Measurements from ENCODE around the gene TLE5. TPM values are rescaled to one million over a fixed set of nuclear protein-coding genes. Genes with fewer than 3 reads are reported as not detected.

The TLE5 gene
- total RNA-seq, 1 experiment from 2014 or later: 694 TPM

- H3K27ac ChIP-seq: no peak overlapping the region
- no peaks in the 10 kb centered on the region for H3K9me3 ChIP-seq (replicated peaks)
- H3K4me1 ChIP-seq (replicated peaks): no peaks in the 10 kb centered on the region
- no peaks in the 10 kb centered on the region for H3K27me3 ChIP-seq (replicated peaks)
- peaks cover 4% of the 10 kb centered on the region; the same call in 1 of the 2 replicates for H3K36me3 ChIP-seq
- DNase-seq (ENCODE audit: low read depth in 1 of 2, low spot score in 2 of 2): no peak
- H3K4me3 ChIP-seq: no peak overlapping the region
Measured at GRCh38 chr19:3007975-3008374, 54.3 kb downstream of the TLE5 start.

GRCh38 chr19:3006075-3006767, 56.1 kb downstream of the TLE5 start:
- H3K27me3 ChIP-seq (replicated peaks): no peaks in the 10 kb centered on the region
- H3K4me1 ChIP-seq (replicated peaks): no peaks in the 10 kb centered on the region
- H3K4me3 ChIP-seq: no peak overlapping the region
- peaks cover 4% of the 10 kb centered on the region; the same call in 1 of the 2 replicates for H3K36me3 ChIP-seq
- no peak for DNase-seq (ENCODE audit: low read depth in 1 of 2, low spot score in 2 of 2)
- H3K9me3 ChIP-seq (replicated peaks): no peaks in the 10 kb centered on the region
- no peak overlapping the region for H3K27ac ChIP-seq

GRCh38 chr19:3005345-3005744, 57.0 kb downstream of the TLE5 start:
- DNase-seq (ENCODE audit: low read depth in 1 of 2, low spot score in 2 of 2): no peak
- Histone ChIP-seq H3K36me3 (no peaks in the 10 kb centered on the region; the same call in 1 of the 2 replicates), H3K9me3 (replicated peaks) (no peaks in the 10 kb centered on the region), H3K4me3 (no peak overlapping the region), H3K27ac (no peak overlapping the region), H3K4me1 (replicated peaks) (no peaks in the 10 kb centered on the region), H3K27me3 (replicated peaks) (no peaks in the 10 kb centered on the region)

GRCh38 chr19:3004522-3004921, 57.8 kb downstream of the TLE5 start:
- no peak for DNase-seq (ENCODE audit: low read depth in 1 of 2, low spot score in 2 of 2)
- Histone ChIP-seq H3K36me3 (no peaks in the 10 kb centered on the region; the same call in 1 of the 2 replicates), H3K9me3 (replicated peaks) (no peaks in the 10 kb centered on the region), H3K27me3 (replicated peaks) (no peaks in the 10 kb centered on the region), H3K4me3 (no peak overlapping the region), H3K27ac (no peak overlapping the region), H3K4me1 (replicated peaks) (no peaks in the 10 kb centered on the region)

GRCh38 chr19:3003046-3003445, 59.2 kb downstream of the TLE5 start:
- H3K9me3 ChIP-seq (replicated peaks): no peaks in the 10 kb centered on the region
- H3K4me3 ChIP-seq: no peak overlapping the region
- H3K4me1 ChIP-seq (replicated peaks): no peaks in the 10 kb centered on the region
- DNase-seq (ENCODE audit: low read depth in 1 of 2, low spot score in 2 of 2): no peak
- no peak overlapping the region for H3K27ac ChIP-seq
- H3K27me3 ChIP-seq (replicated peaks): no peaks in the 10 kb centered on the region
- H3K36me3 ChIP-seq: no peaks in the 10 kb centered on the region; the same call in 1 of the 2 replicates

Other genes with a start within 250 kb of the TLE5 start
- gene ZNF554, start 242.6 kb downstream of the TLE5 start, total RNA-seq (2014; rRNA removed; shearing (Covaris generic)): 1.7 and 2.7 TPM in 2 replicates
- 2.9 and 5.2 TPM in 2 replicates for gene ZNF555, start 221.0 kb downstream of the TLE5 start, total RNA-seq (2014; rRNA removed; shearing (Covaris generic))
- gene ZNF556, start 195.2 kb downstream of the TLE5 start, total RNA-seq (2014; rRNA removed; shearing (Covaris generic)): 0.08 and 0.09 TPM in 2 replicates
- 3.3 and 4.3 TPM in 2 replicates for gene ZNF57, start 161.6 kb downstream of the TLE5 start, total RNA-seq (2014; rRNA removed; shearing (Covaris generic))
- 4.5 and 5.6 TPM in 2 replicates for gene ZNF77, start 117.5 kb downstream of the TLE5 start, total RNA-seq (2014; rRNA removed; shearing (Covaris generic))
- 2.0 and 7.2 TPM in 2 replicates for gene TLE6, start 84.9 kb downstream of the TLE5 start, total RNA-seq (2014; rRNA removed; shearing (Covaris generic))
- gene TLE2, start 33.2 kb downstream of the TLE5 start, total RNA-seq (2014; rRNA removed; shearing (Covaris generic)): 19.2 and 19.9 TPM in 2 replicates
- 100 and 135 TPM in 2 replicates for gene GNA11, start 31.9 kb upstream of the TLE5 start, total RNA-seq (2014; rRNA removed; shearing (Covaris generic))
- gene GNA15, start 73.5 kb upstream of the TLE5 start, total RNA-seq (2014; rRNA removed; shearing (Covaris generic)): 0.05 TPM in 1 of 2 replicates, not detected in the other
- not detected in 2 replicates for gene S1PR4, start 116.3 kb upstream of the TLE5 start, total RNA-seq (2014; rRNA removed; shearing (Covaris generic))
- 143 and 148 TPM in 2 replicates for gene NCLN, start 123.4 kb upstream of the TLE5 start, total RNA-seq (2014; rRNA removed; shearing (Covaris generic))
- 2.2 TPM in 1 of 2 replicates, not detected in the other for gene CELF5, start 162.2 kb upstream of the TLE5 start, total RNA-seq (2014; rRNA removed; shearing (Covaris generic))